Trophoblast cell (in vitro differentiated cells and primary cell): Measurements from ENCODE around the gene MKS1.

Experiments used
- DNase-seq, 2 donors: peaks; one replicate each; pipeline ENCODE4 v3.0.0-alpha.2; 2016
- H2AFZ ChIP-seq: 2 replicates; pipeline ENCODE4 v1.6.1; 2013; ENCODE audit warnings: low read length, moderate library complexity, mild to moderate bottlenecking; ENCODE audit not compliant: insufficient read depth, poor library complexity
- H2AK5ac ChIP-seq: 2 replicates; pipeline ENCODE4 v1.6.1; 2013; ENCODE audit warnings: mild to moderate bottlenecking, low read length
- H2BK120ac ChIP-seq: 2 replicates; pipeline ENCODE4 v1.6.1; 2013; ENCODE audit warnings: low read length, mild to moderate bottlenecking, moderate library complexity; ENCODE audit not compliant: insufficient read depth, poor library complexity
- H2BK12ac ChIP-seq: 2 replicates; pipeline ENCODE4 v1.6.1; 2013; ENCODE audit warnings: mild to moderate bottlenecking, low read length, moderate library complexity
- H2BK5ac ChIP-seq: 2 replicates; pipeline ENCODE4 v1.6.1; 2013; ENCODE audit warnings: low read length, low read depth, moderate library complexity, mild to moderate bottlenecking; ENCODE audit not compliant: poor library complexity
- H3K14ac ChIP-seq: 2 replicates; pipeline ENCODE4 v1.6.1; 2013; ENCODE audit warnings: mild to moderate bottlenecking, low read length
- H3K18ac ChIP-seq: 2 replicates; pipeline ENCODE4 v1.6.1; 2013; ENCODE audit warnings: mild to moderate bottlenecking, low read length
- H3K23ac ChIP-seq: 2 replicates; pipeline ENCODE4 v1.6.1; 2013; ENCODE audit warnings: low read length
- H3K27ac ChIP-seq: 2 replicates; pipeline ENCODE4 v1.5.1; 2013; ENCODE audit warnings: low read depth, mild to moderate bottlenecking, inconsistent platforms, low read length, moderate library complexity
- H3K27me3 ChIP-seq: 2 replicates; pipeline ENCODE4 v1.6.1; 2013; ENCODE audit warnings: inconsistent platforms, mild to moderate bottlenecking, low read length, moderate library complexity; ENCODE audit not compliant: insufficient read depth
- H3K36me3 ChIP-seq, 2 experiments: 1 replicate in 1 of 2; 2 replicates in 1 of 2; pipeline ENCODE4 v1.6.1; 2013; ENCODE audit warnings: low read length in 2 of 2, mild to moderate bottlenecking in 2 of 2, moderate library complexity in 1 of 2; ENCODE audit not compliant: insufficient read depth in 2 of 2, control insufficient read depth in 1 of 2
- H3K4ac ChIP-seq: 2 replicates; pipeline ENCODE4 v1.6.1; 2013; ENCODE audit warnings: low read depth, mild to moderate bottlenecking, low read length, moderate library complexity
- H3K4me1 ChIP-seq, 2 experiments: 1 replicate in 1 of 2; 2 replicates in 1 of 2; pipeline ENCODE4 v1.6.1; 2013; ENCODE audit warnings: low read length in 2 of 2, mild to moderate bottlenecking in 2 of 2, moderate library complexity in 1 of 2; ENCODE audit not compliant: insufficient read depth in 2 of 2, control insufficient read depth in 1 of 2
- H3K4me2 ChIP-seq: 2 replicates; pipeline ENCODE4 v1.6.1; 2013; ENCODE audit warnings: inconsistent platforms, mild to moderate bottlenecking, low read length, moderate library complexity
- H3K4me3 ChIP-seq: 2 replicates; pipeline ENCODE4 v1.5.1; 2013; ENCODE audit warnings: mild to moderate bottlenecking, low read depth, low read length, inconsistent platforms
- H3K79me1 ChIP-seq: one replicate; pipeline ENCODE4 v1.6.1; 2013; ENCODE audit warnings: low read length
- H3K79me2 ChIP-seq: 2 replicates; pipeline ENCODE4 v1.6.1; 2013; ENCODE audit warnings: low read length, mild to moderate bottlenecking; ENCODE audit not compliant: control insufficient read depth, insufficient read depth, poor library complexity
- H3K9ac ChIP-seq: 2 replicates; pipeline ENCODE4 v1.6.1; 2013; ENCODE audit warnings: mild to moderate bottlenecking, low read length
- H3K9me3 ChIP-seq: 2 replicates; pipeline ENCODE4 v1.6.1; 2013; ENCODE audit warnings: low read depth, mild to moderate bottlenecking, control low read depth, inconsistent platforms, low read length; ENCODE audit not compliant: insufficient read depth
- H4K12ac ChIP-seq: 2 replicates; pipeline ENCODE4 v1.6.1; 2013; ENCODE audit warnings: low read depth, mild to moderate bottlenecking, low read length, moderate library complexity
- H4K8ac ChIP-seq: 2 replicates; pipeline ENCODE4 v1.6.1; 2013; ENCODE audit warnings: low read depth, mild to moderate bottlenecking, low read length, moderate library complexity
- H4K91ac ChIP-seq: one replicate; pipeline ENCODE4 v1.6.1; 2013; ENCODE audit warnings: low read depth, mild to moderate bottlenecking, low read length, moderate library complexity
- WGBS: extraction: QIAGEN DNeasy Blood & Tissue Kit; methylation state at CpG from one replicate; pipeline ENCODE4 v1.1.7; 2013; ENCODE audit warnings: missing lambda C conversion rate; ENCODE audit not compliant: insufficient read length, insufficient coverage; ENCODE audit errors: extremely low coverage; 5-methylcytosine and 5-hydroxymethylcytosine counted together

MKS1 gene

GRCh38 chr17:58229881-58230280, 10.8 kb upstream of the MKS1 start:
- Histone ChIP-seq H2AFZ (no peak overlapping the region), H3K27ac (no peak overlapping the region), H3K14ac (no peak overlapping the region), H3K79me2 (no peaks in the 10 kb centered on the region), H2BK12ac (no peak overlapping the region), H3K27me3 (no peaks in the 10 kb centered on the region), H3K4me3 (no peak overlapping the region), H4K8ac (no peak overlapping the region), H3K18ac (no peak overlapping the region), H3K9me3 (no peaks in the 10 kb centered on the region), H3K4me2 (no peak overlapping the region), H2AK5ac (no peak overlapping the region), H2BK5ac (no peak overlapping the region), H3K23ac (no peak overlapping the region), H4K91ac (no peak overlapping the region), H3K4me1 (no peaks in the 10 kb centered on the region), H3K4ac (no peak overlapping the region), H3K79me1 (no peaks in the 10 kb centered on the region), H3K36me3 (no peaks in the 10 kb centered on the region), H3K9ac (no peak overlapping the region), H2BK120ac (no peak overlapping the region), H4K12ac (no peak overlapping the region)
- no CpG with 5 or more reads among the region's 4 CpGs for WGBS
- no peak for DNase-seq

GRCh38 chr17:58229384-58229783, 10.3 kb upstream of the MKS1 start:
- Histone ChIP-seq H3K4me3 (no peak overlapping the region), H3K27ac (no peak overlapping the region)
- no CpG with 5 or more reads among the region's 1 CpG for WGBS

GRCh38 chr17:58228679-58229078, 9.6 kb upstream of the MKS1 start:
- Histone ChIP-seq H4K8ac (no peak overlapping the region), H3K4me3 (no peak overlapping the region), H3K4me2 (no peak overlapping the region), H3K79me1 (no peaks in the 10 kb centered on the region), H2BK120ac (no peak overlapping the region), H2BK5ac (no peak overlapping the region), H3K4me1 (no peaks in the 10 kb centered on the region), H3K9ac (no peak overlapping the region), H4K12ac (no peak overlapping the region), H3K27ac (no peak overlapping the region), H3K79me2 (no peaks in the 10 kb centered on the region), H3K27me3 (no peaks in the 10 kb centered on the region), H3K36me3 (no peaks in the 10 kb centered on the region), H2AFZ (no peak overlapping the region), H3K14ac (no peak overlapping the region), H3K23ac (no peak overlapping the region), H4K91ac (no peak overlapping the region), H2BK12ac (no peak overlapping the region), H3K4ac (no peak overlapping the region), H2AK5ac (no peak overlapping the region), H3K9me3 (no peaks in the 10 kb centered on the region), H3K18ac (no peak overlapping the region)
- DNase-seq, result no peak
- no CpG with 5 or more reads among the region's 3 CpGs for WGBS

More at GRCh38 chr17:58229384-58229783, 10.3 kb upstream of the MKS1 start:
- Histone ChIP-seq H3K4me2 (no peak overlapping the region), H3K36me3 (no peaks in the 10 kb centered on the region), H3K79me2 (no peaks in the 10 kb centered on the region), H2BK5ac (no peak overlapping the region), H4K12ac (no peak overlapping the region), H2BK12ac (no peak overlapping the region), H3K9me3 (no peaks in the 10 kb centered on the region), H3K27me3 (no peaks in the 10 kb centered on the region), H2BK120ac (no peak overlapping the region), H3K14ac (no peak overlapping the region), H4K8ac (no peak overlapping the region), H3K4me1 (no peaks in the 10 kb centered on the region), H3K18ac (no peak overlapping the region), H4K91ac (no peak overlapping the region), H3K9ac (no peak overlapping the region), H3K4ac (no peak overlapping the region), H2AFZ (no peak overlapping the region), H2AK5ac (no peak overlapping the region), H3K79me1 (no peaks in the 10 kb centered on the region), H3K23ac (no peak overlapping the region)
- DNase-seq, result no peak

- Histone ChIP-seq H3K9me3 (no peaks in the 10 kb centered on the region), H3K23ac (no peak overlapping the region), H2BK5ac (no peak overlapping the region), H2BK120ac (no peak overlapping the region), H3K27me3 (no peaks in the 10 kb centered on the region), H4K8ac (no peak overlapping the region), H3K79me2 (no peaks in the 10 kb centered on the region), H4K91ac (no peak overlapping the region), H2AFZ (no peak overlapping the region), H3K4me3 (no peak overlapping the region), H3K18ac (no peak overlapping the region), H3K27ac (no peak overlapping the region), H2AK5ac (no peak overlapping the region), H2BK12ac (no peak overlapping the region), H3K4me2 (no peak overlapping the region), H3K9ac (no peak overlapping the region), H3K14ac (no peak overlapping the region), H4K12ac (no peak overlapping the region), H3K4me1 (no peaks in the 10 kb centered on the region), H3K36me3 (no peaks in the 10 kb centered on the region), H3K79me1 (no peaks in the 10 kb centered on the region), H3K4ac (no peak overlapping the region)
- DNase-seq, result no peak
- no CpG with 5 or more reads among the region's 3 CpGs for WGBS
These were observed 8.7 kb upstream of the MKS1 start for GRCh38 chr17:58227733-58228132.
